Ishikawa (cell line): Measurements from ENCODE around the gene RCL1.

Experiments used
- CEBPB ChIP-seq: IDR thresholded peaks from 2 replicates; pipeline ENCODE4 v1.6.1; 2012
- CREB1 ChIP-seq: IDR thresholded peaks from 2 replicates; pipeline ENCODE4 v1.6.1; 2012; ENCODE audit warnings: low read depth
- EP300 ChIP-seq: IDR thresholded peaks from 2 replicates; pipeline ENCODE4 v1.6.1; 2012; ENCODE audit warnings: borderline replicate concordance
- FOXM1 ChIP-seq: IDR thresholded peaks from 2 replicates; pipeline ENCODE4 v1.6.1; 2012; ENCODE audit warnings: low read depth, borderline replicate concordance
- NFIC ChIP-seq: IDR thresholded peaks from 2 replicates; pipeline ENCODE4 v1.6.1; 2012
- REST ChIP-seq: IDR thresholded peaks from 2 replicates; pipeline ENCODE4 v1.6.1; 2012; ENCODE audit warnings: low read depth, mild to moderate bottlenecking
- YY1 ChIP-seq: IDR thresholded peaks from 2 replicates; pipeline ENCODE4 v1.6.1; 2012; ENCODE audit warnings: low read depth

DNA sequence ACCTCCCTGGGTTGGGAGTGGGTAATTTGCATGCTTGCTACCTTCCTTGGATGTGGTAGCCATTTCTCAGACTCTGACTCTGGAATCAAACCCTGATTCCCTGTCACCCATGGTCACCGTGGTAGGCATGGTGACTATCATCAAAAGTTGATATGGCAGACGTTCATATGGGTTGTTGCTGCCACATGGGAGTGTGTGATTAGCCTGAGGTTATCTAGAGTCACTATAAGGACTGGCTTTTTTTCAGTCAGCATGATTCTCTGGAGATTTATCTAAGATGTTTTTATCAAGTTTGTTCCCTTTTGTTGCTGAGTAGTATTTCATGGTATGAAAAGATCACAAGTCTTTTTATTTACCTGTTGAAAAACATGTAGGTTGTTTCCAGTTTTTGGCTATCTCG is 7.0 kb downstream of the RCL1 start:
- no peak for TF ChIP-seq CREB1
- no peak for TF ChIP-seq REST
- no peak for TF ChIP-seq CEBPB
- no peak for TF ChIP-seq FOXM1
- no peak for TF ChIP-seq NFIC
- no peak for TF ChIP-seq YY1
- no peak for TF ChIP-seq EP300
